AG09309 (cell line): ENCODE data around the gene IMMP2L.

Experiments
- DNase-seq: peaks from one replicate; pipeline ENCODE4 v3.0.0-alpha.2; 2010; ENCODE audit warnings: low read depth
- H3K4me3 ChIP-seq: 2 replicates; pipeline ENCODE4 v1.5.1; 2011; ENCODE audit warnings: mild to moderate bottlenecking, low read depth, low read length, moderate library complexity; ENCODE audit not compliant: control insufficient read depth
- TF ChIP-seq, protein P1 (sequence below): IDR thresholded peaks from 2 replicates; pipeline ENCODE4 v1.5.1; 2011; ENCODE audit warnings: mild to moderate bottlenecking, low read depth, low read length, inconsistent platforms; ENCODE audit not compliant: insufficient read depth, control insufficient read depth; ENCODE audit errors: missing control alignments

The IMMP2L gene

DNA sequence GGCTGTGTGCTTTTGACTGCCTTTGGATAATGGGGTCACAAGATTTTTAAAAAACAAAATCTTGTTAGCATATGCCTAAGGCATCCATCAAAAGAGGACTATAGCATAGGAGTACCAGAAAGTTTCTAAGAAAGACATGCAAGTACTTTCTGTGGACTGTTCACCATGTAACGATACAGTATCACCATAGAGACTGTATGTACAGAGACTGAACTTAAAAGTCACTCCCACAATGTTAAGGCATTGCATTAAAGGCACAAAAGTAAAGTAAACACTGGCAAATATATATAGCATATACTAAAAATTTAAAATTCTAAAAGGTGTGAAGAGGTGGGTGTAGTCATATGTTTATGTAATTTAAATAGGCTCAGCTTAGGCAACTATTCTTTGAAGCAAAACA, 190.9 kb downstream of the IMMP2L start:
- no peak overlapping the region for H3K4me3 ChIP-seq
- TF ChIP-seq, protein P1, sequence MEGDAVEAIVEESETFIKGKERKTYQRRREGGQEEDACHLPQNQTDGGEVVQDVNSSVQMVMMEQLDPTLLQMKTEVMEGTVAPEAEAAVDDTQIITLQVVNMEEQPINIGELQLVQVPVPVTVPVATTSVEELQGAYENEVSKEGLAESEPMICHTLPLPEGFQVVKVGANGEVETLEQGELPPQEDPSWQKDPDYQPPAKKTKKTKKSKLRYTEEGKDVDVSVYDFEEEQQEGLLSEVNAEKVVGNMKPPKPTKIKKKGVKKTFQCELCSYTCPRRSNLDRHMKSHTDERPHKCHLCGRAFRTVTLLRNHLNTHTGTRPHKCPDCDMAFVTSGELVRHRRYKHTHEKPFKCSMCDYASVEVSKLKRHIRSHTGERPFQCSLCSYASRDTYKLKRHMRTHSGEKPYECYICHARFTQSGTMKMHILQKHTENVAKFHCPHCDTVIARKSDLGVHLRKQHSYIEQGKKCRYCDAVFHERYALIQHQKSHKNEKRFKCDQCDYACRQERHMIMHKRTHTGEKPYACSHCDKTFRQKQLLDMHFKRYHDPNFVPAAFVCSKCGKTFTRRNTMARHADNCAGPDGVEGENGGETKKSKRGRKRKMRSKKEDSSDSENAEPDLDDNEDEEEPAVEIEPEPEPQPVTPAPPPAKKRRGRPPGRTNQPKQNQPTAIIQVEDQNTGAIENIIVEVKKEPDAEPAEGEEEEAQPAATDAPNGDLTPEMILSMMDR: no peak
- DNase-seq: no peak

DNA sequence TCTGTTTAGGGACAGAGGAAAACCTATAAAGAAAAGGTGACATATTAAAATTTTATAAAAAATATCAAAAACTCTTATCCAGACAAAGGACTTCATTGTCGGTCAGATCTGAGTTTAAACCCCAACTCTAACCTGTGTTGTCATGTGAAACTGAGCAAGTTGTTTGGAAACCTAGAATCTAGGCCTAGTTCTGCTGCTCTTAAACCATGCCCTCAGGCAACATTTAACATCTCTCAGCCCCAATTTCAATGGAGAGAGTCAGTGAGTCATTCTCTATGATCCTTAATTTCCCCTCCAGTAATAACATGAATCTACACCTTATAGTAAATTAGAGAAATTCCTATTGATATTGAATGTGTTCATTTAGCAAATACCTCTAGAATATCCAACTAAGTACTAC, 192.3 kb downstream of the IMMP2L start:
- no peak for DNase-seq
- H3K4me3 ChIP-seq: no peak overlapping the region
- TF ChIP-seq, protein P1: no peak

DNA sequence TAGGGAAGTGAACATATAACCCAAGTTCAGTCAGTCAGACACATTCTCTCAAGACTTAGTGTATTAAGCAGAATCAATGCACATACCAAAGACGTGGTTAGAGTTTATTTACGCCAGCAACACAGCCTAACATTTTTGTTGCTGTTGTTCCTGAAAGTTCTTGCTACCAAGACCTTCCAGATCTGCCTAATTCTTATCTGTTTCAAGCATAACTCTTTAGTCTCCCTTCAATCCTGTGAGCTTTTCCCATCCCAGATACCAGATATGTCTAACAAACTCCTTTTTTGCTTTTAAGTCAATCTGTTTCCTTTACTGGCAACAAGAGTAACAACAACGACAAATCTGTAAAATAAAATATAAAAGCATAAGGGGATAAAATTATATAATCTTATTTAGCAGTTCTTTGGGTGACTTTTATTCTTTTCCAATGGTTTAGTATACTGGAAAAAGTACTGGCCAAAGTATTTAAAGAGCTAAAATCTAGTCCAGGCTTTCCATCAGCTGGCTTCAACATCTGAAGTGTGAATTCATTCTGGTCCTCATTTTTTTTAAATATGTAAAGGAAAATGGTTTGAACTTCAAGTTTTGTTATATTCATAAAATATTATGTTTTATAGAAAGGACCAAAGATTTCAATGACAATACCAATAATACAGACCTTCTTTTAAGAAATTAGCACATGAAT, 193.8 kb downstream of the IMMP2L start:
- TF ChIP-seq, protein P1: no peak
- H3K4me3 ChIP-seq: no peak overlapping the region
- no peak for DNase-seq

DNA sequence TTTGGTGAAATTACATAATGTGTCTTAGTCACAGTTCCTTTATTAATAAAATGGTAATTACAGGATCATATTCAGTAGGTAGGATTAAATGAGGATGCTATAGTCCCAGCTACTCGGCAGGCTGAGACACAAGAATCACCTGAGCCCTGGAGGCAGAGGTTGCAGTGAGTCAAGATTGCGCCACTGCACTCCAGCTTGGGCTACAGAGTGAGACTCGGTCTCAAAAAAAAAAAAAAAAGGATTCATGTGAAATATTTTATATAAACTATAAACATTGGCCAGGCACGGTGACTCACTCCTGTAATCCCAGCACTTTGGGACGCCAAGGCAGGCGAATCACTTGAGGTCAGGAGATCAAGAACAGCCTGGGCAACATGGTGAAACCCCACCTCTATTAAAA, 197.9 kb downstream of the IMMP2L start:
- DNase-seq: no peak
- H3K4me3 ChIP-seq: no peak overlapping the region
- TF ChIP-seq, protein P1: no peak

GRCh38 chr7:111363099-111363498, 199.2 kb downstream of the IMMP2L start:
- DNase-seq: no peak
- no peak overlapping the region for H3K4me3 ChIP-seq
- TF ChIP-seq, protein P1: no peak

DNA sequence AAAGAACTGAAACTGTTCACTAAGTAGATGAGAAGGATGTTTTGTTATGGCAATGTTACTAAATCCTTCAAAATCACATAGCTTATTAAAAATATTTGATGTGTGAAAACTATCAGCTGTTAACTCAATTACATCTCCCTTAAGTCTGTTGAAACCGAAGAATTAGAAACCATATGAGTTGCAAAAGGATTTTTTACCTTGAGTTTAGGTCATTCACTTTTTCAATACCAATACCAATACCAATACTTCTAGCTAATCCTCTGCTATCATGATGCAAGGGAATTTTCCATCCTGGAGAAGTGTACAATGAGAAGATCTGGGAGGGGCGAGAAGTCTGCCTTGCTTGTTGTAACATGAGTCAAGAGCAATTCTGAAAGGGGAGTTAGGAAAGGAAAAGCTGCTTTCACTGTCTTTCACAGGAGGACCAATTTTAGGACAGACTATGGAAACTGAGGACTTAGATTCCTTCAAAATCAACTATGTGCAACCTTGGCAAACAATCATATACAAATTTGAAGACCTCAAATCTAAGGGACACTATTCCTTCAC, 199.7 kb downstream of the IMMP2L start:
- no peak overlapping the region for H3K4me3 ChIP-seq
- TF ChIP-seq, protein P1: no peak
- DNase-seq: no peak
